ENCODE measurements around the gene CHFR. TPM values are rescaled to one million over a fixed set of nuclear protein-coding genes. Genes with fewer than 3 reads are reported as not detected.

CHFR gene
- total RNA-seq, 1 donor from 2014 or later, result 56.2 TPM

- H3K4me1 Mint-ChIP-seq (ENCODE audit: low read depth), result no peaks in the 10 kb centered on the region
- no peak overlapping the region for H3K27ac Mint-ChIP-seq (ENCODE audit: unreplicated experiment)
- peaks cover 40% of the 10 kb centered on the region for H3K36me3 Mint-ChIP-seq (ENCODE audit: low read depth)
- no peak for TF ChIP-seq CTCF (IDR thresholded peaks at IDR 0.05)
- H3K4me3 Mint-ChIP-seq (ENCODE audit: unreplicated experiment), result no peak overlapping the region
- no peaks in the 10 kb centered on the region for H3K27me3 Mint-ChIP-seq (ENCODE audit: low read depth)
- H3K9me3 Mint-ChIP-seq (ENCODE audit: low read depth), result no peaks in the 10 kb centered on the region
- DNase-seq (ENCODE audit: low spot score), result no peak
Observed at GRCh38 chr12:132874175-132874574, 13.2 kb downstream of the CHFR start.

- Mint-ChIP-seq H3K4me1 (ENCODE audit: low read depth) (no peaks in the 10 kb centered on the region), H3K27ac (ENCODE audit: unreplicated experiment) (no peak overlapping the region), H3K27me3 (ENCODE audit: low read depth) (no peaks in the 10 kb centered on the region), H3K36me3 (ENCODE audit: low read depth) (peaks cover 40% of the 10 kb centered on the region), H3K9me3 (ENCODE audit: low read depth) (no peaks in the 10 kb centered on the region), H3K4me3 (ENCODE audit: unreplicated experiment) (no peak overlapping the region)
- no peak for DNase-seq (ENCODE audit: low spot score)
- TF ChIP-seq CTCF (IDR thresholded peaks at IDR 0.05), result no peak
Observed at GRCh38 chr12:132873724-132874123, 13.7 kb downstream of the CHFR start.

GRCh38 chr12:132872975-132873421 is 14.4 kb downstream of the CHFR start:
- Mint-ChIP-seq H3K36me3 (ENCODE audit: low read depth) (peaks cover 40% of the 10 kb centered on the region), H3K4me1 (ENCODE audit: low read depth) (no peaks in the 10 kb centered on the region), H3K4me3 (ENCODE audit: unreplicated experiment) (no peak overlapping the region), H3K9me3 (ENCODE audit: low read depth) (no peaks in the 10 kb centered on the region), H3K27ac (ENCODE audit: unreplicated experiment) (no peak overlapping the region), H3K27me3 (ENCODE audit: low read depth) (no peaks in the 10 kb centered on the region)
- no peak for DNase-seq (ENCODE audit: low spot score)
- TF ChIP-seq CTCF (IDR thresholded peaks at IDR 0.05), result no peak

GRCh38 chr12:132872073-132872855 is 15.1 kb downstream of the CHFR start:
- H3K27me3 Mint-ChIP-seq (ENCODE audit: low read depth), result no peaks in the 10 kb centered on the region
- DNase-seq (ENCODE audit: low spot score), result no peak
- H3K36me3 Mint-ChIP-seq (ENCODE audit: low read depth), result peaks cover 40% of the 10 kb centered on the region
- peaks cover under 1% of the 10 kb centered on the region for H3K4me1 Mint-ChIP-seq (ENCODE audit: low read depth)
- H3K9me3 Mint-ChIP-seq (ENCODE audit: low read depth), result no peaks in the 10 kb centered on the region
- H3K4me3 Mint-ChIP-seq (ENCODE audit: unreplicated experiment), result no peak overlapping the region
- peak overlapping the region; percentile 13 for H3K27ac Mint-ChIP-seq (ENCODE audit: unreplicated experiment)
- TF ChIP-seq CTCF (IDR thresholded peaks at IDR 0.05), result no peak

- no peak for DNase-seq (ENCODE audit: low spot score)
- Mint-ChIP-seq H3K9me3 (ENCODE audit: low read depth) (no peaks in the 10 kb centered on the region), H3K36me3 (ENCODE audit: low read depth) (peaks cover 39% of the 10 kb centered on the region), H3K4me3 (ENCODE audit: unreplicated experiment) (no peak overlapping the region), H3K27ac (ENCODE audit: unreplicated experiment) (no peak overlapping the region), H3K27me3 (ENCODE audit: low read depth) (no peaks in the 10 kb centered on the region), H3K4me1 (ENCODE audit: low read depth) (peaks cover 11% of the 10 kb centered on the region)
- TF ChIP-seq CTCF (IDR thresholded peaks at IDR 0.05), result no peak
Observed at GRCh38 chr12:132869551-132869950, 17.9 kb downstream of the CHFR start.
